Measurements from ENCODE around the gene CHCHD2. TPM values are rescaled to one million over a fixed set of nuclear protein-coding genes. Genes with fewer than 3 reads are reported as not detected.
"Not testable (repeated sequence)": the region's sequence is repeated elsewhere in the genome, so short reads cannot be mapped to it uniquely, and the experiment has no call there.

CHCHD2 gene
- total and polyA plus RNA-seq, 2 donors: 156 to 495 TPM

DNA sequence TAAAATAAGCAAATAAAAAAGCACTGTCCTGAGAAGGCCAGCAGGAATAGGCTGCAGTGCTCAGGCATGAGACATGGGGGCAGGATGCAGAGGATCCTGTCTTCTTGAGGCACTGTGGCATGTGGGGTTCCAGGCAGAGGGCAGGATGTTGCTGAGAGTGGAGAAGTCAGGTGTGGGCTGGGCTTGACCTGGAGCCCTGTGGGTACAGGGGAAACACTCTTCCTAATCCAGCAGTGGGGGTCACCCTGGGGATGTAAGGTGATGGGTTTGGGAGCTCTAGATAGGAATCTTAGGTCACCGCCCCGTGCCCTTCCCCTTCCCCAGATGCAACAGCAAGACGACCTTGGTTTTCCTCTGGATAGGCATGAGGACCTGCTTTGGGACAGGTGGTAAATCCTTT is 28.6 kb downstream of the CHCHD2 start:
- H3K36me3 ChIP-seq (ENCODE audit: insufficient read depth): no peaks in the 10 kb centered on the region
- no peak overlapping the region for H3K27ac ChIP-seq (ENCODE audit: low read depth)
- DNase-seq (ENCODE audit: extremely low spot score): no peak
- WGBS: 94% methylated on average over 3 of the region's 3 CpGs
- no peaks in the 10 kb centered on the region for H3K4me1 ChIP-seq (ENCODE audit: insufficient read depth)
- H3K4me3 ChIP-seq (ENCODE audit: low read depth, low read length): no peak overlapping the region

- 18% methylated on average over 19 of the region's 19 CpGs for WGBS
- DNase-seq (ENCODE audit: extremely low spot score): peak; percentile 62
- no peaks in the 10 kb centered on the region for H3K4me1 ChIP-seq (ENCODE audit: insufficient read depth)
- no peak overlapping the region for H3K27ac ChIP-seq (ENCODE audit: low read depth)
- H3K4me3 ChIP-seq (ENCODE audit: low read depth, low read length): no peak overlapping the region
- peaks cover 2% of the 10 kb centered on the region for H3K36me3 ChIP-seq (ENCODE audit: insufficient read depth)
Observed at GRCh38 chr7:56074371-56074791, 31.9 kb downstream of the CHCHD2 start.

DNA sequence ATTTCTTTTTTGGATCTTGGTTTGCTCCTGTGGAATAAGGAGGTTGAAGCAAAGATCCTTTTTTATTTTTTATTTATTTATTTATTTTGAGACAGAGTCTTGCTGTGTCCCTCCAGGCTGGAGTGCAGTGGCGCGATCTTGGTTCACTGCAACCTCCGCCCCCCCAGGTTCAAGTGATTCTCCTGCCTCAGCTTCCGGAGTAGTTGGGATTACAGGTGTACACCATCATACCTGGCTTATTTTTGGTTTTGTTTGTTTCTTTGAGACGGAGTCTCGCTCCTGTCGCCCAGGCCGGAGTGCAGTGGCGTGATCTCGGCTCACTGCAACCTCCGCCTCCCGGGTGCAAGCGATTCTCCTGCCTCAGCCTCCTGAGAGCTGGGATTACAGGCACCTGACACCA is 39.9 kb downstream of the CHCHD2 start:
- H3K4me3 ChIP-seq (ENCODE audit: low read depth, low read length); H3K36me3 ChIP-seq (ENCODE audit: insufficient read depth); H3K4me1 ChIP-seq (ENCODE audit: insufficient read depth); DNase-seq (ENCODE audit: extremely low spot score); H3K27ac ChIP-seq (ENCODE audit: low read depth): not testable (repeated sequence)
- WGBS: 95% methylated on average over 13 of the region's 13 CpGs

DNA sequence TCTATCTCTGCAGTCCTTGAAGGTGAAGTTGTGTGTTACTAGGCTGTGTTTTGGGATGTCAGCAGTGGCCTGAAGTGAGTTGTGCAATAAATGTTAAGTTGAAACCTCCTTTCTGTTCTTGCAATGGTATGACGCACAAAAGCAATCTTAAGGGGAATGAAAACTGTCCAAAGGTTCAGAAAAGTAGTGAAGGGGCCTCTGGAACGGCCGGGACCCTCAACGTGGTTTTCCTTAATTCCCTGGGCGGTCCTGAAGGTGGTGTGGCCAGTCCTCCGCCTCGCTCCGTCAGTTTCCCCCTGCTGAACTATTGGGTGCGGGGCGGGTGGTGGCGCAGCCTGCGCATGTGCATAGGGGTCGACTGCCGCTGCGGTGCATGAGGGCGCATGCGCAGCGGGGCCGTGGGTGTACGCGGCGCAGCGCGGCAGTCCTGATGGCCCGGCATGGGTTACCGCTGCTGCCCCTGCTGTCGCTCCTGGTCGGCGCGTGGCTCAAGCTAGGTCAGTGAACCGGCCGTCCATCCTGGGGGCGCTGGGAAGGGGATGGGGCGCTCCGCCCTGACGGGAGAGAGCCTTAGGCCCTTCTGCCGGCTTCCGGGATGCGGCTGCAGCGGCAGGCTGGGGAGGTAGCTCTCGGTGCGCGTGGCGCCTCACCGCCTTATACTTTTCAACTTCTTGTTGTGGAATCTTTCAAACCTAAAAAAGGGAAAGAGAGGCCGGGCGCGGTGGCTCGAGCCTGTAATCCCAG is 42.2 kb downstream of the CHCHD2 start, which contains the start of gene SUMF2:
Gene SUMF2, plus strand, starts transcription at position 405 of the 744 bp plus-strand sequence. Its CDS starts 26 bp downstream, at position 431.
- H3K4me1 ChIP-seq (ENCODE audit: insufficient read depth): no peaks in the 10 kb centered on the region

GRCh38 chr7:56063500-56063881 is 42.8 kb downstream of the CHCHD2 start:
- H3K4me3 ChIP-seq (ENCODE audit: low read depth, low read length): no peak overlapping the region
- peak overlapping the region; percentile 91 for H3K27ac ChIP-seq (ENCODE audit: low read depth)
- 56% methylated on average over 7 of the region's 7 CpGs for WGBS
- H3K36me3 ChIP-seq (ENCODE audit: insufficient read depth): peaks cover 2% of the 10 kb centered on the region
- no peak for DNase-seq (ENCODE audit: extremely low spot score)
- no peaks in the 10 kb centered on the region for H3K4me1 ChIP-seq (ENCODE audit: insufficient read depth)

More for the DNA sequence above, 42.2 kb downstream of the CHCHD2 start, which contains the start of gene SUMF2:
- peaks cover 2% of the 10 kb centered on the region for H3K36me3 ChIP-seq (ENCODE audit: insufficient read depth)
- WGBS: under 1% methylated on average over 49 of the region's 49 CpGs
- peak; percentile 82 for DNase-seq (ENCODE audit: extremely low spot score)
- peak within 1 kb of the TSS; percentile 91 for H3K27ac ChIP-seq (ENCODE audit: low read depth)
- peak within 1 kb of the TSS; percentile 64 for H3K4me3 ChIP-seq (ENCODE audit: low read depth, low read length)

GRCh38 chr7:56062382-56062781 is 43.9 kb downstream of the CHCHD2 start:
- WGBS: 55% methylated on average over 2 of the region's 2 CpGs
- Histone ChIP-seq H3K36me3 (ENCODE audit: insufficient read depth) (peaks cover 2% of the 10 kb centered on the region), H3K4me3 (ENCODE audit: low read depth, low read length) (no peak overlapping the region), H3K4me1 (ENCODE audit: insufficient read depth) (no peaks in the 10 kb centered on the region), H3K27ac (ENCODE audit: low read depth) (no peak overlapping the region)
- no peak for DNase-seq (ENCODE audit: extremely low spot score)

DNA sequence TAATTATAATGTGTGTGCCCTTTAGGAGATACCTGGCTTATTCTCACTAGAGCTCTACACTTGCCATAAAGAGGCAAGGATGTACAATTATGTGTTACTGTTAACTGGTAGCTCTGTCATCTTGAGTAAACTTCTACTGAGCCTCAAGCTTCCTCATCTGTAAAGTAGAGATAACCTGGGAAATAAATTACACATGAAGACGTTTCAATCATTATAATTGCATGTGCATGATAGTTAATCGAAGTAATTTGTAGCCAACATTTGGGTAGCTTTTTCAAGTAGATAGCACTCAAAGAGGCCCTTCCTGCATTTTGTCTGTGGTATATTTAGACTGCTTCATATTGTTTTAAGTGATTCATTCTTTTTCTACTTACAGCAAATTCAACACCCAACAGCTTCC is 52.3 kb downstream of the CHCHD2 start:
- WGBS: 87% methylated on average over 2 of the region's 2 CpGs
- H3K4me3 ChIP-seq (ENCODE audit: low read depth, low read length): no peak overlapping the region
- H3K36me3 ChIP-seq (ENCODE audit: insufficient read depth): peaks cover 3% of the 10 kb centered on the region
- H3K4me1 ChIP-seq (ENCODE audit: insufficient read depth): no peaks in the 10 kb centered on the region
- DNase-seq (ENCODE audit: extremely low spot score): no peak
- H3K27ac ChIP-seq (ENCODE audit: low read depth): no peak overlapping the region

GRCh38 chr7:56053379-56053778 is 52.9 kb downstream of the CHCHD2 start:
- Histone ChIP-seq H3K4me3 (ENCODE audit: low read depth, low read length) (peak overlapping the region; percentile 6), H3K4me1 (ENCODE audit: insufficient read depth) (no peaks in the 10 kb centered on the region), H3K27ac (ENCODE audit: low read depth) (no peak overlapping the region), H3K36me3 (ENCODE audit: insufficient read depth) (peaks cover 3% of the 10 kb centered on the region)
- 84% methylated on average over 9 of the region's 9 CpGs for WGBS
- DNase-seq (ENCODE audit: extremely low spot score): no peak

Small RNAs within 50 kb of the gene (small RNA-seq; reads per million reads assigned to genes)
- gene SNORA15 (not detected), gene SNORA22B (not detected)

Other genes with a start within 250 kb of the CHCHD2 start
- not detected for gene SEPTIN14, start 243.7 kb downstream of the CHCHD2 start, total RNA-seq
- not detected for gene SEPTIN14, start 243.7 kb downstream of the CHCHD2 start, polyA plus RNA-seq
- gene ZNF713, start 219.0 kb downstream of the CHCHD2 start, total RNA-seq: 16.3 TPM
- 1.6 TPM for gene ZNF713, start 219.0 kb downstream of the CHCHD2 start, polyA plus RNA-seq
- 15.1 TPM for gene MRPS17, start 154.6 kb downstream of the CHCHD2 start, total RNA-seq
- gene MRPS17, start 154.6 kb downstream of the CHCHD2 start, polyA plus RNA-seq: 14.9 TPM
- 75.4 TPM for gene NIPSNAP2, start 141.9 kb downstream of the CHCHD2 start, total RNA-seq
- gene NIPSNAP2, start 141.9 kb downstream of the CHCHD2 start, polyA plus RNA-seq: 67.8 TPM
- gene PSPH, start 55.0 kb downstream of the CHCHD2 start, total RNA-seq: 19.9 TPM
- gene PSPH, start 55.0 kb downstream of the CHCHD2 start, polyA plus RNA-seq: 6.9 TPM
- gene CCT6A, start 54.7 kb downstream of the CHCHD2 start, total RNA-seq: 133 TPM
- gene CCT6A, start 54.7 kb downstream of the CHCHD2 start, polyA plus RNA-seq: 90.8 TPM
- 62.9 TPM for gene SUMF2, start 42.2 kb downstream of the CHCHD2 start, total RNA-seq
- gene SUMF2, start 42.2 kb downstream of the CHCHD2 start, polyA plus RNA-seq: 104 TPM
- 3.6 TPM for gene PHKG1, start 13.5 kb downstream of the CHCHD2 start, total RNA-seq
- gene PHKG1, start 13.5 kb downstream of the CHCHD2 start, polyA plus RNA-seq: 13.0 TPM
- gene NUPR2, start 9.9 kb upstream of the CHCHD2 start, total RNA-seq: 0.79 TPM
- gene NUPR2, start 9.9 kb upstream of the CHCHD2 start, polyA plus RNA-seq: not detected

All from urinary bladder (tissue), 4 donors.